Mesothelial cell of epicardium (in vitro differentiated cells): ENCODE measurements around the gene DOCK4. TPM values are rescaled to one million over a fixed set of nuclear protein-coding genes. Genes with fewer than 3 reads are reported as not detected.

Source experiments
- DNase-seq, 2 experiments: peaks; one replicate each; pipeline ENCODE4 v3.0.0; 2021; ENCODE audit warnings: low spot score in 2 of 2; ENCODE audit not compliant: unreplicated experiment in 2 of 2
- H3K27ac Mint-ChIP-seq: 2 replicates; pipeline ENCODE4 v1.8.0; 2021; ENCODE audit warnings: mixed read lengths
- H3K27me3 Mint-ChIP-seq: 2 replicates; pipeline ENCODE4 v1.8.0; 2021; ENCODE audit warnings: low read depth, mixed read lengths
- H3K36me3 Mint-ChIP-seq: 2 replicates; pipeline ENCODE4 v1.8.0; 2021; ENCODE audit warnings: mixed read lengths
- H3K4me1 Mint-ChIP-seq: 2 replicates; pipeline ENCODE4 v1.8.0; 2021; ENCODE audit warnings: mixed read lengths
- H3K4me3 Mint-ChIP-seq: 2 replicates; pipeline ENCODE4 v1.8.0; 2021; ENCODE audit warnings: mild to moderate bottlenecking, moderate library complexity, mixed read lengths
- H3K9me3 Mint-ChIP-seq: 2 replicates; pipeline ENCODE4 v1.8.0; 2021; ENCODE audit warnings: mixed read lengths
- total RNA-seq: library from RNA; stranded (reverse); gene quantifications from 3 replicates; pipeline ENCODE4 v1.2.1, GENCODE V29; 2021
- TF ChIP-seq, protein P1 (sequence below): fragments of 200-600 bp; sonication (generic); IDR thresholded peaks from one replicate; pipeline ENCODE4 v1.5.0; 2021; ENCODE audit warnings: antibody characterized with exemption; ENCODE audit not compliant: unreplicated experiment

DOCK4 gene
- total RNA-seq, 1 donor from 2014 or later, result 27.7 TPM

DNA sequence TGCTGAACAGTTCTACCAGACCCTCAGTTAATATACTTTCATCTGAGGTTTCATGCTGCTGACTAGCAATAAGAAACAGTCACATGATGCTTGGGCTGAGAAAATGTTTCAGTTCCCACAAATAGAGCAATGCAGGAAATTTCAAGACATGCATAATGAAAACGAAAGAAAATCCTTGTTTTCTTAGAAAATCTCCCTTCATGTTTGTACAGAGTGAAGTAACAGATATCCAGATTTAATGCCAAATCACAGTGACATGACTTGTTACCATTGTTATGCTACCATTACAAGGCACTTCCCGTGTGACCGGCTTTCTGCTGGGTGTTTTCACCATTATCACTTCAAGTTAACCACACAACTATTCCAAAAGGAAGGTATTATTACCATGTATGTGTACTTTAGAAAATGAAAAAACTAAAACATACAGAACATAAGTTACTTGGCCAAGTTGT, 121.7 kb downstream of the DOCK4 start:
- Mint-ChIP-seq H3K36me3 (no peaks in the 10 kb centered on the region), H3K9me3 (no peaks in the 10 kb centered on the region), H3K4me1 (peaks cover 19% of the 10 kb centered on the region), H3K27me3 (no peaks in the 10 kb centered on the region), H3K4me3 (no peak overlapping the region), H3K27ac (no peak overlapping the region)
- DNase-seq, result no peak
- TF ChIP-seq, protein P1, sequence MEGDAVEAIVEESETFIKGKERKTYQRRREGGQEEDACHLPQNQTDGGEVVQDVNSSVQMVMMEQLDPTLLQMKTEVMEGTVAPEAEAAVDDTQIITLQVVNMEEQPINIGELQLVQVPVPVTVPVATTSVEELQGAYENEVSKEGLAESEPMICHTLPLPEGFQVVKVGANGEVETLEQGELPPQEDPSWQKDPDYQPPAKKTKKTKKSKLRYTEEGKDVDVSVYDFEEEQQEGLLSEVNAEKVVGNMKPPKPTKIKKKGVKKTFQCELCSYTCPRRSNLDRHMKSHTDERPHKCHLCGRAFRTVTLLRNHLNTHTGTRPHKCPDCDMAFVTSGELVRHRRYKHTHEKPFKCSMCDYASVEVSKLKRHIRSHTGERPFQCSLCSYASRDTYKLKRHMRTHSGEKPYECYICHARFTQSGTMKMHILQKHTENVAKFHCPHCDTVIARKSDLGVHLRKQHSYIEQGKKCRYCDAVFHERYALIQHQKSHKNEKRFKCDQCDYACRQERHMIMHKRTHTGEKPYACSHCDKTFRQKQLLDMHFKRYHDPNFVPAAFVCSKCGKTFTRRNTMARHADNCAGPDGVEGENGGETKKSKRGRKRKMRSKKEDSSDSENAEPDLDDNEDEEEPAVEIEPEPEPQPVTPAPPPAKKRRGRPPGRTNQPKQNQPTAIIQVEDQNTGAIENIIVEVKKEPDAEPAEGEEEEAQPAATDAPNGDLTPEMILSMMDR, result no peak

DNA sequence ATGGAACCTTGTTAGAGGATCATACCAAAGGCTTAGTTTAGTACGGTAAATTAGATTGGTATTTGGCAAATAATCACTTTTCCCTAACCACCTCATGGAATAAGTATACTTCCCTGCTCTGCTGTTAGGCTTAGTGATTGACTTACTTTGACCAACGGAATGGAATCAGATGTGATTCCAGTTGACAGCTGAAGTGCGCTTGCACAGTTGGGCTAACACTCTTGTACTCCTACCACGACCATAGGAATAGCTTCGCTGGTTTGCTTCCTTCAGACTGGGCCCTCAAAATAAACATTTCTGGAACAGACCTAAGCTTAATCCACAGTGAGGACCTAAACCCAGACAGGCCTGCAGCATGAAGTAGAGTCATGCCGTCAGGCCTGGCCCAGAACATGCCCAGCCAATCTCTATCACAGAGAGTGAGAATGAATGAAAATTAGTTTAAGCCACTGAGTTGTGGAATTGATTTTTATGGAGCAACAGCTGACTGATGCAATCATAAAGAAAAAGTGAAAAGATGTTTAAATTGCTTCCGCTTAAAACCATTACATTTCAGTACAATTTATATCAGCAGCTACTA, 122.3 kb downstream of the DOCK4 start:
- no peak overlapping the region for H3K4me3 Mint-ChIP-seq
- H3K27me3 Mint-ChIP-seq, result no peaks in the 10 kb centered on the region
- no peak overlapping the region for H3K27ac Mint-ChIP-seq
- no peak for DNase-seq
- peaks cover 19% of the 10 kb centered on the region for H3K4me1 Mint-ChIP-seq
- TF ChIP-seq, protein P1, result no peak
- H3K9me3 Mint-ChIP-seq, result no peaks in the 10 kb centered on the region
- no peaks in the 10 kb centered on the region for H3K36me3 Mint-ChIP-seq

DNA sequence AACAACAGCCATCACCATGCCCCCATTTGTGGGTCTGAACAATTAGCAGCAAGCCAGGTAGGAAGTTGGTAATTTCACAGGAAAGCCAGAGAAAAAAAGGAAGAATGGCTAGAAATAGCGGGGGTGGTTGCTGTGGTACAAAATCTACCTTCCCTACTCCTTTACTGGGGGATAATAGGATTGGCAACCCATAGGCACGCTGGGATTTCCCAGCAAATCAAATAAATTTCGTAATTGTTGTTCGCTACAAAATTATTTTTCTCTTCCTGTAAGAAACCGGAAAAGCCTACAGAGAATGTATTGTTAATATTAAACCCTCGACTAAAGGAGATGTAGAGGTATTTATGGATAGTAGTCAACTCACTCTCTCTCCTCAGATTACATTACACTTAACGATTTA, 123.9 kb downstream of the DOCK4 start:
- Mint-ChIP-seq H3K4me3 (no peak overlapping the region), H3K27ac (no peak overlapping the region), H3K36me3 (no peaks in the 10 kb centered on the region), H3K27me3 (no peaks in the 10 kb centered on the region), H3K9me3 (no peaks in the 10 kb centered on the region), H3K4me1 (peaks cover 16% of the 10 kb centered on the region)
- no peak for DNase-seq
- TF ChIP-seq, protein P1, result no peak

DNA sequence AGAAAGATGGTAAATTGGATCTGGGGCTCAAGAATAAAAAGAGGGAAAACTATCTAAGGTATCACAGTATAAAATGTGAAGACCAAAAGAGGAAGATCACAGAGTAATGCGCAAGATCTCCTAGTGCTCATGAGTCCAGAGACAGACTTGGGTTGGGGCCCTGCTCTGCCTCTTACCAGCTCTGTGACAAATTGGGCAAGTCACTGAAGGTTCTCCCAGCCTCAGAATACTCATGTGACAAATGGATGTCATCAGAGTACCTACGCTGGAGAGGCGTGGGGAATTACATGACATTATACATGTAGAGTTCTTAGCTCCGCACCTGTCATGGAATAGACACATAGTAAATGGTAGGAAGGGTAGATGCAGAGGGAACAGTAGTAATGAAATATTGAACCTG, 124.4 kb downstream of the DOCK4 start:
- H3K27me3 Mint-ChIP-seq, result no peaks in the 10 kb centered on the region
- TF ChIP-seq, protein P1, result no peak
- no peak overlapping the region for H3K27ac Mint-ChIP-seq
- H3K4me1 Mint-ChIP-seq, result peaks cover 18% of the 10 kb centered on the region
- no peak for DNase-seq
- no peaks in the 10 kb centered on the region for H3K36me3 Mint-ChIP-seq
- no peak overlapping the region for H3K4me3 Mint-ChIP-seq
- H3K9me3 Mint-ChIP-seq, result no peaks in the 10 kb centered on the region

DNA sequence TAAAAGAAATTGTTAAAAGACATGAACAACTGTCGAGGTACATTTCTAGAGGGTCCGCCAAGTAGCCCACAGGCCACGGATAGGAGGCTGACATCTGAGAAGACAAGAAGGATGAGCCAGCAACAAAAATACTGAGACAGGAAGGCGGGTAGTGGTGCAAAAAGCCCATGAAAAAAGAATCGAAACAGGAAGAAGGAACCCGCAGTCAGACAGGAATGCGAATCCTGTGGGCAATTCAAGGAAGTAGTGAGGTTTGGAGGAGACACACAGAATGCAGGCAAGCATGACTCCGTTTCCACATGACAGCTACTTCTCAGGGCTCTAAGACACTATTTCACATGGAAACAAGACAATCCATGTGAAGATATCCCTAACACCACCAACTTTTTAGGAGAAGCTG, 125.2 kb downstream of the DOCK4 start:
- Mint-ChIP-seq H3K27ac (no peak overlapping the region), H3K4me1 (peaks cover 26% of the 10 kb centered on the region), H3K9me3 (no peaks in the 10 kb centered on the region), H3K27me3 (no peaks in the 10 kb centered on the region), H3K36me3 (no peaks in the 10 kb centered on the region), H3K4me3 (no peak overlapping the region)
- TF ChIP-seq, protein P1, result no peak
- no peak for DNase-seq

DNA sequence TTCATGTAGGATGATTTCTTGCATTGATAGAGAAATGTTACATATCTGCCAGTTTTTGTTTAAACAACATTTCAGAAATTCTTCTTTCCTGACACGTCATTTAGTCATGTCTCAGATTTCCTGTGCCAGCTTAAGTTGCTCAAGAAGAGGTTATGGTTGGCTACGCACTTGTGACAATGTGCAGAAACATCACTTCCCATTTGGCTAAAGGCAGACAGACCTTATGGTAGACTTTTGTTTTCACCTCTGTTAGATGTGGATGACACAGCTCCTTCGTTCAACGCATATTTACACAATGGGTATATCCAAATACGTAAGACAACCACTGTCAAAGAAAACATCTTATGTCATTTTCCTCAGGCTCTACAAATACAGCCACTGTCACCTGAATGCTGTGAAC, 125.8 kb downstream of the DOCK4 start:
- Mint-ChIP-seq H3K27ac (no peak overlapping the region), H3K4me1 (peaks cover 26% of the 10 kb centered on the region), H3K27me3 (no peaks in the 10 kb centered on the region), H3K36me3 (no peaks in the 10 kb centered on the region), H3K9me3 (no peaks in the 10 kb centered on the region), H3K4me3 (no peak overlapping the region)
- no peak for DNase-seq
- TF ChIP-seq, protein P1, result no peak
